ENCODE measurements around the gene THRB.

THRB gene

GRCh38 chr3:24199775-24200247 is 294.8 kb downstream of the THRB start:
- ChIA-PET POLR2A (no interaction called here), CTCF (no interaction called here)
- no peak for DNase-seq (ENCODE audit: extremely low spot score)
- no peak for TF ChIP-seq CTCF (IDR thresholded peaks at IDR 0.05; ENCODE audit: control extremely low read depth, extremely low read depth, low read depth, missing control alignments)

GRCh38 chr3:24199300-24199699 is 295.4 kb downstream of the THRB start:
- TF ChIP-seq CTCF (IDR thresholded peaks at IDR 0.05; ENCODE audit: control extremely low read depth, extremely low read depth, low read depth, missing control alignments), result no peak
- ChIA-PET CTCF (no interaction called here), POLR2A (no interaction called here)
- no peak for DNase-seq (ENCODE audit: extremely low spot score)

GRCh38 chr3:24198728-24199127 is 295.9 kb downstream of the THRB start:
- POLR2A ChIA-PET, result no interaction called here
- CTCF ChIA-PET, result interaction anchor here (1.0 to 2.0 kb wide), 3 partner anchors 15 to 201 kb away, joined by 3 to 5 read pairs (median 3); no protein-coding TSS in a partner anchor
- TF ChIP-seq CTCF (IDR thresholded peaks at IDR 0.05; ENCODE audit: control extremely low read depth, extremely low read depth, low read depth, missing control alignments), result no peak
- DNase-seq (ENCODE audit: extremely low spot score), result no peak

GRCh38 chr3:24197809-24198208 is 296.8 kb downstream of the THRB start:
- no peak for TF ChIP-seq CTCF (IDR thresholded peaks at IDR 0.05; ENCODE audit: control extremely low read depth, extremely low read depth, low read depth, missing control alignments)
- no peak for DNase-seq (ENCODE audit: extremely low spot score)
- CTCF ChIA-PET, result interaction anchor here (1.0 to 2.0 kb wide), 4 partner anchors 10 to 200 kb away, joined by 3 to 6 read pairs (median 4); no protein-coding TSS in a partner anchor
- POLR2A ChIA-PET, result no interaction called here

- POLR2A ChIA-PET, result no interaction called here
- TF ChIP-seq CTCF (IDR thresholded peaks at IDR 0.05; ENCODE audit: control extremely low read depth, extremely low read depth, low read depth, missing control alignments), result no peak
- CTCF ChIA-PET, result interaction anchor here (1.7 to 2.0 kb wide), 2 partner anchors 9 to 12 kb away, joined by 5 to 6 read pairs; no protein-coding TSS in a partner anchor
- no peak for DNase-seq (ENCODE audit: extremely low spot score)
Observed at GRCh38 chr3:24196526-24196925, 298.1 kb downstream of the THRB start.

GRCh38 chr3:24195504-24196230 is 299.0 kb downstream of the THRB start:
- ChIA-PET POLR2A (no interaction called here), CTCF (interaction anchor here (2.3 kb wide), 1 partner anchor 9 kb away, joined by 12 read pairs; no protein-coding TSS in a partner anchor)
- TF ChIP-seq CTCF (IDR thresholded peaks at IDR 0.05; ENCODE audit: control extremely low read depth, extremely low read depth, low read depth, missing control alignments), result no peak
- DNase-seq (ENCODE audit: extremely low spot score), result no peak
